Measurements from ENCODE around the gene STAT1.

Gene STAT1

DNA sequence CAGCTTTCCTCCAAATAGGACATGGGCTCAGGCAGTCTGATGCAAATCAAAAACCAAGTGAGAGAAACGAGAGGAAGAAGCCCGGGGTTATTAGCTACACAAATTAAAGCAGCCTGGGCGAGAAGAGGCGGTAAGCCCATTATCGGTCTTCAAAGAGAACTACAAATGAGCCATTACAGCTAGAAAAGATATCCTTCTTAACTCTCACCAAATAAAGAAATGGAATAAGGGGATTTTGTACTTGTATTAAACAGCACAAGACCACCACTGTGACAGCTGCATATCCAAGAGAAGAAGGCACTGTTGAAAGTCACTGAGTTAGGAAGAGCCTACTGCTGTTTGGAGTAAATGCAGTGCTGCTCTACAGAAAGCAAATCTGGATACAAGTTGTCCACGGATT, 32.6 kb downstream of the STAT1 start:
- Histone ChIP-seq H3K9me3 (ENCODE audit: low read length) (no peaks in the 10 kb centered on the region), H3K27me3 (ENCODE audit: insufficient read depth, low read length) (no peaks in the 10 kb centered on the region), H3K36me3 (ENCODE audit: insufficient read depth, low read length) (peaks cover 97% of the 10 kb centered on the region), H3K4me3 (ENCODE audit: low read length) (no peak overlapping the region), H2AFZ (ENCODE audit: low read depth, low read length) (no peak overlapping the region), H3K4me1 (ENCODE audit: insufficient read depth, low read length) (no peaks in the 10 kb centered on the region)

DNA sequence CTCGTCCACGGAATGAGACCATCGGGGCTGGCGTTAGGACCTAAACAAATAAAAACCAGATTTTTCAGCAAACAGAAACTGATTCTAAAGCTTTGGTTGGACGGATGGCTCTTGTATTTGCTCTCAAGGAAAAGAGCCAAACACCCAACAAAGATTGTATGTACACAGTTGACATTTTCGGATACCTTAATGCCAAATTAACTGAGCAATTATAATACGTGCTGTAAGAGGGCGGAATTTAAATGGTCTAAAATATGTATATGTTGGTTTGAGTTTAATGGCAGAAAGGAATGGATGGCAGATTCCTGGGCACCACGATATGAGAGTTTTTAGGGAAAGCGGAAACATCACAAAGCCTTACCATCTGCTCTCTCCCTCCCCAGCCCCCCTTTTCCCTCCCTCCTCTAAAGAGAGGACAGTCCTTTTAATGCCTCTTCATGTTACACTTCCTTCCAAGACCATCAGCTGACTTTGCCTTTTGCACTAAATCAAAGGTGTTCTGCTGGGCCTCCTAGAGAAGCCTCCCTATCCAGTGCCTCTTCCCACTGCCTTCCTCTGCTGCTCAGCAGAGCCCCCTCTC, 33.3 kb downstream of the STAT1 start:
- Histone ChIP-seq H2AFZ (ENCODE audit: low read depth, low read length) (no peak overlapping the region), H3K27me3 (ENCODE audit: insufficient read depth, low read length) (no peaks in the 10 kb centered on the region), H3K9me3 (ENCODE audit: low read length) (no peaks in the 10 kb centered on the region), H3K4me1 (ENCODE audit: insufficient read depth, low read length) (no peaks in the 10 kb centered on the region), H3K4me3 (ENCODE audit: low read length) (no peak overlapping the region), H3K36me3 (ENCODE audit: insufficient read depth, low read length) (peaks cover 98% of the 10 kb centered on the region)

DNA sequence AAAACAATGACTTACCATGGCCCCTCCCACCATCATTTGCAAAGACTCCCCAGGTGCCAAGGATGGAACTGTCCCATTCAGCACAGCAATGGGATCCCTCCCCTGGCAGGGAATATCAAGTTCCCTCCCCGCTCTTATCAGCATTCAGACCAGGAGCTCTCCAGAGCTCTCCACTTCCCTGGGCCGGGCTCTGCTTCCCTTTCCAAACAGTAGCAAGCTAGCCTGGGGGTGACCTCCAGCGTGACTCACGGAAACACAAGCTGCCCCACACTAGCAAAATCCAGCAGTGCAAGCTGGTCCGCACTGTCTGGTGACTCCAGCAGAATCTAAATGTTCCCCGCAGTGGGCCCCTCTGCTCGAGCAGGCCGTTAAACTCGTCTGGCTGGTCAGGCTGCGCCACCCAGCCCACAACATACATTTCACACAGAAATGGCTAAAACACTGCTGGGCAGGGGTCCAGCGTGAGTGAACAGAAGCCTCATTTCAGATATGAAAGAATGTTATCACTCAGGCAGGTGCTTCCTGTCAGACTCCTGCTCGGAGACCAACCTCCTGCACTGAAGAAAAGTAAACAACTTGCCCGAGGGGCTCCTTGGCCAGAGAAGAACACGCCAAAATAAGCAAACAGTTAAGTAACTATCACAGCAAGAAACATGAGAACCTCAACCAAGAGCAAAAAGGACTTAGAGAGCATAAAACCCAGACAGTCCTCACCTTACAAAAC, 33.9 kb downstream of the STAT1 start:
- no peaks in the 10 kb centered on the region for H3K4me1 ChIP-seq (ENCODE audit: insufficient read depth, low read length)
- H3K4me3 ChIP-seq (ENCODE audit: low read length): no peak overlapping the region
- H2AFZ ChIP-seq (ENCODE audit: low read depth, low read length): no peak overlapping the region
- H3K9me3 ChIP-seq (ENCODE audit: low read length): no peaks in the 10 kb centered on the region
- peaks cover 98% of the 10 kb centered on the region for H3K36me3 ChIP-seq (ENCODE audit: insufficient read depth, low read length)
- no peaks in the 10 kb centered on the region for H3K27me3 ChIP-seq (ENCODE audit: insufficient read depth, low read length)

DNA sequence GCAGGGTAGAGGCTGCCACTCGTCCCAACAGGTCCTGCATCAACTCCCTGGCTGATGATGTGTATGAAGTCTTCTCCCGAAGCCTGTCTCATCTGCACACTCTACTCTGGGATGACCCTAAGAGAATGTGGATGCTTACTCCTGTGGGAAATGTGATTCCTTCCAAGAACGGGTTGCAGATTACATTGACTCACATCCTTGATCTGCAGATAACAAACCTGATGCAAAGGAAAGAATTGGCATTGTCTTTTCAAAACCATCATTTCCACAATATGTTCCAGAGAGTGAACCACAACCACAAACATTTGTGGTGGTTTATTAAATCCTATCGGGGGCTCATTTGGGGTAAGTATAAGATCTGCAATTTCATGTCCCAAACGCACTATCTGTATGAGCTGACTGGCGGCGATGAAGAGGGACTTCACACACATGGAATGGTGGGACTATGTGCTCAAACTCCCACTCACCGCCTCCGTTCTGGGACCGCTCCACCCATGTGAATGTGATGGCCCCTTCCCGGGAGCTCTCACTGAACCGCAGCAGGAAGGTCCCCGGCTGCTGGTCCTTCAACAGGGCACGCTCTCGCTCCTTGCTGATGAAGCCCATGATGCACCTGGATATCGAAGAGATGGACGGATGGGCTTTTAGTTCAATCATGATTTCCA, 35.5 kb downstream of the STAT1 start:
- no peaks in the 10 kb centered on the region for H3K4me1 ChIP-seq (ENCODE audit: insufficient read depth, low read length)
- H2AFZ ChIP-seq (ENCODE audit: low read depth, low read length): no peak overlapping the region
- H3K36me3 ChIP-seq (ENCODE audit: insufficient read depth, low read length): peaks cover 98% of the 10 kb centered on the region
- no peaks in the 10 kb centered on the region for H3K9me3 ChIP-seq (ENCODE audit: low read length)
- no peak overlapping the region for H3K4me3 ChIP-seq (ENCODE audit: low read length)
- no peaks in the 10 kb centered on the region for H3K27me3 ChIP-seq (ENCODE audit: insufficient read depth, low read length)

DNA sequence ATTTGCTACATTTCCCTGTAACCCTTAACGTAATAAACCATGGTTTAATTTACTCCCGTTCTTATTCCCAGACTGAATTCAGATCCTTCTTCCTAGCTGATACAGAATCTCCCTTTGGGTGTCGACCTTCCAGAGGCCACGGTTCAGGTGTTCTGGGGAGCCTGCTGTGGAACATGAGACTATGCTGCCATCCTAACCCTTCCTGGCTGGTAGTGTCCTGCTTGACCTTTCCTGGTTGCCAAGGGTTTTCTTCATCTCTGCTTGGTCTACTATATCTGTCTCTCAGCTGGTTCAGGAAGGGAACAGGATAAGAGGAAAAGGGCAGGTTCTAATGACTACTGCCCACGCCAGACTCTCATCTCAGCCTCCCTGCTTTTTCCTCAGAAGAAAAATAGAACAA, 36.5 kb downstream of the STAT1 start:
- H3K9me3 ChIP-seq (ENCODE audit: low read length): peaks cover 2% of the 10 kb centered on the region
- H3K4me1 ChIP-seq (ENCODE audit: insufficient read depth, low read length): no peaks in the 10 kb centered on the region
- H2AFZ ChIP-seq (ENCODE audit: low read depth, low read length): no peak overlapping the region
- peaks cover 97% of the 10 kb centered on the region for H3K36me3 ChIP-seq (ENCODE audit: insufficient read depth, low read length)
- no peaks in the 10 kb centered on the region for H3K27me3 ChIP-seq (ENCODE audit: insufficient read depth, low read length)
- no peak overlapping the region for H3K4me3 ChIP-seq (ENCODE audit: low read length)

DNA sequence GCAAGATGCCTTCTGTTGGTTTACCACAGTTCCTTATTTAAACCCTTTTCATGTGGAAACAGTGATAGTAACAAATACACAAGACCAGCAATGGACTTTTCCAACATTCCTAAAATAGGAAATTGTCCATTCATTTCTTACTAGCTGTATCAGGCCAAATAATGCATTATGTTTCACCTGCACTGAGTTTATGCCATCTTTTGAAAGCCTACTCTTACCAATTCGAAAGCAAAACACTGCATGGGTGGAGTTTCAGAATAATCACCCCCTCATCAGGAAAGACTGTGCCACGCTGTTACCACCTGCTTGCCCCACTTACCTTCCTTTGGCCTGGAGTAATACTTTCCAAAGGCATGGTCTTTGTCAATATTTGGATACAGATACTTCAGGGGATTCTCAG, 37.5 kb downstream of the STAT1 start:
- Histone ChIP-seq H3K9me3 (ENCODE audit: low read length) (peaks cover 2% of the 10 kb centered on the region), H3K27me3 (ENCODE audit: insufficient read depth, low read length) (no peaks in the 10 kb centered on the region), H3K4me3 (ENCODE audit: low read length) (no peak overlapping the region), H3K36me3 (ENCODE audit: insufficient read depth, low read length) (peaks cover 95% of the 10 kb centered on the region), H2AFZ (ENCODE audit: low read depth, low read length) (no peak overlapping the region), H3K4me1 (ENCODE audit: insufficient read depth, low read length) (no peaks in the 10 kb centered on the region)

DNA sequence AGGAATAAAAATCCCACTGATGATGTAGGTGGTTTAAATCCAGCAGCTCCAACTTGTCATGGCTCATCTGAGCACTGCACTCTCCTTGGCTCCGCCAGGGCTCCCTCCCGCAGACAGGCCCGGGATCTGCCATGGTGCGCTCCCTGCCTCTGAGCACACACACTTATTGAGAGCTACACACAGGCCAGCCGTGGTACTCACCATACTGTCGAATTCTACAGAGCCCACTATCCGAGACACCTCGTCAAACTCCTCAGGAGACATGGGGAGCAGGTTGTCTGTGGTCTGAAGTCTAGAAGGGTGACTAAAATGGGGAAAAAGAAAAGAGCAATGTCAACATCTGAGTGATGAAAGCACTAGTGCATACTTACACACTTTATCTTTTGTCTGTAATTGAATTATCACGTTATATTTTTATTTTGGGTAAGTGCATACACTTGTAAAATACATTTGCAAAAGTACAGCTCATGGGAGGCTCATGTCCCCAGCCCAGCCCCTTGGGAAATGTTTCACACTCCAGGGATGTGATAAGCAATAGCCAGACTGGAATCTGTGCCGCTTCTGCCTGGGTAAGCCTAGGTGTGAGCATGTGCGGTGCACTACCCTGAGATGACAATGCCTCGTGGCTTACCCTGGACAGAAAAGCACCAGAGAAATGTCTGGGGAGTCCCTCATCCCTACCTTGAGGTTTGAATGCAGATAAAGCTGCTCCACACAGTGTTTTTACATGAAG, 39.2 kb downstream of the STAT1 start:
- no peaks in the 10 kb centered on the region for H3K4me1 ChIP-seq (ENCODE audit: insufficient read depth, low read length)
- no peak overlapping the region for H3K4me3 ChIP-seq (ENCODE audit: low read length)
- peaks cover 95% of the 10 kb centered on the region for H3K36me3 ChIP-seq (ENCODE audit: insufficient read depth, low read length)
- no peaks in the 10 kb centered on the region for H3K27me3 ChIP-seq (ENCODE audit: insufficient read depth, low read length)
- H2AFZ ChIP-seq (ENCODE audit: low read depth, low read length): no peak overlapping the region
- H3K9me3 ChIP-seq (ENCODE audit: low read length): peaks cover 2% of the 10 kb centered on the region

DNA sequence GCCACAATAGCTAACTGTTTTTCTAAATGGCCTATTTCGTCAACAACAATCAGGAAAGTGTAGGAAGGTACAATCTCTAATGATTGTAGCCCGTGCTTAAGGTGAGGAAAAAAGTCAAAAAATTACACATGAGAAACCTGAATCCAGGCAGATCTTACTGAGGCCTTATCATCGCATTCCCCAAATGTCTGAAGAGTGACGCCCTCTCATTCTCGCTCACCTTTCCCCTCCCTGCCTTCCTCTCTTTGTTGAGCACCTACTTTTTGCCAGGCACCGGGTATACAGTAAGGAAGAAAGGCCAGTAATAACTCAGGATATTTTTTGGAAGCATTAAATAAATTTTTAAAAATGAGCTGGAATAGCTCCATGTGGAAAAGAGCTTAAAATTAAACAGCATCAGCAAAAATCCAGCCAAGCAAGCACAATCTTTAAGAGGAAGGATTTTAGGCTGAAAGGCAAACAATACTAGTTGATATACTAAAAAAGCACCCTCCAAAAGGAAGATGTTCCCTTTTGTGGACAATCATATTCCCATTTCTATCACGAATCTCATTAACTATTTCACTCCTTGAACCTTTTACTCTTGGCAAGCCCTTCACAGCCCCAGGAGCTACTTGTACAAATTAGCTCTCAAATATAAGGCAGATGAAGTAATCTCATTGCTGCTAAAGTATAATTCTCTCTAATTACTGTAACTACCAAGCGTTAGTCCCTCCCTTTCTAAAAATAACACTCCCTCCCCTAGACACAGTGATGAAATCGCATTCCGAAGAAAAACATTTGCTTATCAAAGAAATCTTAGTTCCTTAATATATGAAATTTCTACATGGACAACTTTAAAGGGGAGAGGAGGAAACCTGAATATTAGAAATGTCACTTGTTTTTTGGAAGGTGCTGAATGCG, 40.0 kb downstream of the STAT1 start:
- H3K9me3 ChIP-seq (ENCODE audit: low read length): peaks cover 2% of the 10 kb centered on the region
- H2AFZ ChIP-seq (ENCODE audit: low read depth, low read length): no peak overlapping the region
- peaks cover 95% of the 10 kb centered on the region for H3K36me3 ChIP-seq (ENCODE audit: insufficient read depth, low read length)
- no peak overlapping the region for H3K4me3 ChIP-seq (ENCODE audit: low read length)
- H3K27me3 ChIP-seq (ENCODE audit: insufficient read depth, low read length): no peaks in the 10 kb centered on the region
- H3K4me1 ChIP-seq (ENCODE audit: insufficient read depth, low read length): no peaks in the 10 kb centered on the region

DNA sequence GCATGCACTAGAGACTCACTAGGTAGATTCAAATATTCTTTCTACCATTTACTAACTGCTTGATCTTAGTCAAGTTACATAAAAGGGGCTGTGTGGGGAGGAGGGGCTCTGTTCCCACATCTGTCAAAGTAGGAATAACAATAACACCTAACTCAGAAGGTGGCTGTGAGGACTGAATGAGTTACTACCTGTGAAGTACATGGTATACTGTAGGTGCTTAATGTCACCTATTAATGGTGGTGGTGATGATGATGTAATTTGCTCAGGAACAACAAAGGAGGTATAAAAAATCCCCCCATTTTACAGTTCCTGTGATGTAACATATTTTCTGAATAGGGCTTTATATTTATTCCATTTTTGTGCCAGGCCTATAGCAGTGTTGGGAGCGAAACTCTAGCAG, 40.7 kb downstream of the STAT1 start:
- Histone ChIP-seq H3K9me3 (ENCODE audit: low read length) (peaks cover 2% of the 10 kb centered on the region), H3K27me3 (ENCODE audit: insufficient read depth, low read length) (no peaks in the 10 kb centered on the region), H3K4me1 (ENCODE audit: insufficient read depth, low read length) (no peaks in the 10 kb centered on the region), H3K4me3 (ENCODE audit: low read length) (no peak overlapping the region), H2AFZ (ENCODE audit: low read depth, low read length) (no peak overlapping the region), H3K36me3 (ENCODE audit: insufficient read depth, low read length) (peaks cover 91% of the 10 kb centered on the region)

DNA sequence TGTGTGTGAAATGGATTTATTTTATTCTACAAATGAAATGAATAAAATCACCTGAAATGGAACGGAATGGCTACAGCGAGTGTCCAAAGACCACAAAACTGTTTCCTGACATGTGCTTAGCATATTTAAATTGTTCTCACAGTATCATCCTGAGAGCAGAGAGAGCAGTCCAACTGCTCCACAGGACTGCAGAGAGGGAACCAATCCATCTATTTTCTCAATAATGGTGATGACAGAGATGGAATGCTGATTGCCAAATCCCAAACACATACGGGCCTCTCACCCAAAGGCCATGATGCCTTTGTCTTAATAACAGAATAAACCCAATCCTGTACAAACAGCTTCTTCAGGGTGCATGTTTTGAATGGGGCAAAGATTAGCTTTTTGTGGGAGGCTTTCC, 41.1 kb downstream of the STAT1 start:
- H3K9me3 ChIP-seq (ENCODE audit: low read length): peaks cover 2% of the 10 kb centered on the region
- no peaks in the 10 kb centered on the region for H3K4me1 ChIP-seq (ENCODE audit: insufficient read depth, low read length)
- peaks cover 91% of the 10 kb centered on the region for H3K36me3 ChIP-seq (ENCODE audit: insufficient read depth, low read length)
- H2AFZ ChIP-seq (ENCODE audit: low read depth, low read length): no peak overlapping the region
- no peak overlapping the region for H3K4me3 ChIP-seq (ENCODE audit: low read length)
- no peaks in the 10 kb centered on the region for H3K27me3 ChIP-seq (ENCODE audit: insufficient read depth, low read length)

DNA sequence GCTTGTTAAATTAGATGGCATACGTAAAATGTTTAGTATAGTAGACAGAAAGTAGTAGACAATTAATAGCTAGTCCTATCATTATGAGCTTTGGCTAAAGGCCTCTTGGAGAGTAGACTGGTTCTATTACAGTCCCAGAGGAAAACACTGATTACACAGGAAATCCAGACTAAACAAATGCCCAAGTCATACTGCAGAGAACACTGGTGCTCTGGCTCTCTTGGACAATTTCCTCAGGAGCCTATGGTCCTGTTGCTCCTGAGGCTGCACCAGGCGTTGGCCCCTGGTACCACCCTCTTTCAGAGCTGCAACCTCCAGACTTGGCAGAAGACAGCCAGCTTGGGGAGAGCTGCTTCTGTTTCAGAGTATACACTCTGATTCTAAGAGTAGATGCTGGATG, 41.8 kb downstream of the STAT1 start:
- Histone ChIP-seq H3K9me3 (ENCODE audit: low read length) (peaks cover 2% of the 10 kb centered on the region), H3K27me3 (ENCODE audit: insufficient read depth, low read length) (no peaks in the 10 kb centered on the region), H2AFZ (ENCODE audit: low read depth, low read length) (no peak overlapping the region), H3K4me1 (ENCODE audit: insufficient read depth, low read length) (no peaks in the 10 kb centered on the region), H3K4me3 (ENCODE audit: low read length) (no peak overlapping the region), H3K36me3 (ENCODE audit: insufficient read depth, low read length) (peaks cover 90% of the 10 kb centered on the region)

DNA sequence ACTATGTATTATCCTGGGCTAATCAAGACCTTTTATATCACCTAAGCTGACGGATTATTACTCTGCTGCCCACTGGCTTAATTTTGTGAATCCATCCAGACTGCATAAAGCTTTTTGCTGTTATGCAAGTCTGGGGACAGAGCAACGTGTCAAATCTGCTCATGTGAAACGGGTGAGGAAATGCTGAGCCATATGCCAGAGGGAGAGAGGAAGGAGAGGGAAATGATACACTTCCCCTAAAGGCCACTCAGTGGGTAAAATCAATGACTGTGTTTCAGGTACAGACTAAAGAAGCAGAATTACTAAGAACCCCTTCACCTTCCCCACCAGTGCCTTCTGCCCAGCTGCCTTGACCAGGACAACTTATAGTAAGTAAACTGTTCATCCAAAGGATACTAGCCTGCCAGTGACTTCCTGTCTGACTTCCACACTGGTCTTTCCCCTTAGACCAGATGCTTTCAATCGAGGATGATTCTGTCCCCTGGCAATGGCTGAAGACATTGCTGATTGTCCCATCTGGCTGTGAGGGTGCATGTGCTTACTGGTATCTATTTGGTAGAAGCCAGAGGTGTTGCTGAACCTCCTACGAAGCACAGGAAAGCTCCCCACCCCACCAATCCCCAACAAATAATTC, 43.0 kb downstream of the STAT1 start:
- Histone ChIP-seq H3K4me1 (ENCODE audit: insufficient read depth, low read length) (no peaks in the 10 kb centered on the region), H3K9me3 (ENCODE audit: low read length) (peaks cover 2% of the 10 kb centered on the region), H3K27me3 (ENCODE audit: insufficient read depth, low read length) (no peaks in the 10 kb centered on the region), H2AFZ (ENCODE audit: low read depth, low read length) (no peak overlapping the region), H3K4me3 (ENCODE audit: low read length) (no peak overlapping the region), H3K36me3 (ENCODE audit: insufficient read depth, low read length) (peaks cover 81% of the 10 kb centered on the region)
